Naive thymus-derived CD4-positive, alpha-beta T cell (primary cell): ENCODE measurements around the gene UXS1. TPM values are rescaled to one million over a fixed set of nuclear protein-coding genes. Genes with fewer than 3 reads are reported as not detected.

ENCODE experiments used
- ATAC-seq: fragments of 150-1000 bp; cut with Tn5 transposase; 2 replicates; pipeline ENCODE4 v1.10.0; 2021; ENCODE audit warnings: mild to moderate bottlenecking, moderate library complexity
- CTCF ChIA-PET: fragments of 350-600 bp; sonication (Branson Sonifier 250); formaldehyde crosslinking; loops from one replicate; lab custom pipeline; 2021; ENCODE audit warnings: antibody characterized with exemption; lab: Charles Lee
- POLR2A ChIA-PET: fragments of 350-600 bp; sonication (Branson Sonifier 250); formaldehyde crosslinking; loops from one replicate; lab custom pipeline; 2021; ENCODE audit warnings: antibody characterized with exemption, inconsistent platforms; lab: Charles Lee
- DNase-seq, 9 donors: peaks; one replicate each; pipeline versions ENCODE4 v3.0.0 to v3.0.0-alpha.2; 2020 to 2022; ENCODE audit warnings: mixed read lengths in 1 of 9
- H3K27ac ChIP-seq: one replicate; pipeline ENCODE4 v1.7.0; 2013; ENCODE audit warnings: mild to moderate bottlenecking, low read depth, low read length, moderate library complexity
- H3K27me3 ChIP-seq, 2 donors: one replicate each; pipeline ENCODE4 v1.7.0; 2013; ENCODE audit warnings: low read length in 2 of 2, mild to moderate bottlenecking in 2 of 2, moderate library complexity in 2 of 2; ENCODE audit not compliant: control insufficient read depth in 2 of 2, insufficient read depth in 2 of 2
- H3K36me3 ChIP-seq, 3 experiments: 1 replicate in 2 of 3; 2 replicates in 1 of 3; pipeline ENCODE4 v1.7.0; 2013; ENCODE audit warnings: low read length in 3 of 3, mild to moderate bottlenecking in 3 of 3, moderate library complexity in 1 of 3; ENCODE audit not compliant: insufficient read depth in 3 of 3, control insufficient read depth in 2 of 3
- H3K4me1 ChIP-seq, 2 donors: one replicate each; pipeline ENCODE4 v1.7.0; 2013; ENCODE audit warnings: low read length in 2 of 2, mild to moderate bottlenecking in 2 of 2, moderate library complexity in 1 of 2; ENCODE audit not compliant: control insufficient read depth in 2 of 2, insufficient read depth in 2 of 2
- H3K4me3 ChIP-seq: 2 replicates; pipeline ENCODE4 v1.7.0; 2013; ENCODE audit warnings: mild to moderate bottlenecking, low read length
- H3K9me3 ChIP-seq, 3 experiments: 1 replicate in 2 of 3; 2 replicates in 1 of 3; pipeline ENCODE4 v1.7.0; 2013; ENCODE audit warnings: low read length in 3 of 3; ENCODE audit not compliant: control insufficient read depth in 2 of 3
- H3K27ac Mint-ChIP-seq, 9 donors: one replicate each; pipeline ENCODE4 v1.8.0; 2020 to 2022; ENCODE audit warnings: mixed read lengths in 9 of 9, mild to moderate bottlenecking in 8 of 9, moderate library complexity in 5 of 9, inconsistent platforms in 2 of 9
- H3K27me3 Mint-ChIP-seq, 5 donors: one replicate each; pipeline ENCODE4 v1.8.0; 2021 to 2022; ENCODE audit warnings: mixed read lengths in 5 of 5, mild to moderate bottlenecking in 1 of 5
- H3K36me3 Mint-ChIP-seq, 5 donors: one replicate each; pipeline ENCODE4 v1.8.0; 2020 to 2022; ENCODE audit warnings: mixed read lengths in 5 of 5, mild to moderate bottlenecking in 3 of 5, inconsistent platforms in 1 of 5
- H3K4me1 Mint-ChIP-seq, 7 donors: one replicate each; pipeline ENCODE4 v1.8.0; 2020 to 2022; ENCODE audit warnings: mixed read lengths in 7 of 7, mild to moderate bottlenecking in 3 of 7, inconsistent platforms in 1 of 7
- H3K4me3 Mint-ChIP-seq, 10 donors: one replicate each; pipeline ENCODE4 v1.8.0; 2020 to 2022; ENCODE audit warnings: mild to moderate bottlenecking in 10 of 10, mixed read lengths in 10 of 10, moderate library complexity in 6 of 10, inconsistent platforms in 2 of 10
- H3K9me3 Mint-ChIP-seq, 11 donors: one replicate each; pipeline ENCODE4 v1.8.0; 2020 to 2022; ENCODE audit warnings: mixed read lengths in 11 of 11, mild to moderate bottlenecking in 4 of 11, inconsistent platforms in 1 of 11, moderate library complexity in 1 of 11
- intact Hi-C, 2 donors: fragments of 100-400 bp; cut with micrococcal nuclease; formaldehyde crosslinking; loops; one replicate each; pipeline ENCODE4 v1.15.1; 2023
- polyA plus RNA-seq, 2 donors: library from polyadenylated mRNA; unstranded; fragments of 300-500 nt; fragmentation: Illumina TruSeq; gene quantifications; one replicate each; pipeline ENCODE4 v1.2.3, GENCODE V29; 2021
- total RNA-seq, 6 experiments: library from RNA in 5 of 6; stranded (reverse) in 5 of 6; gene quantifications; 1 replicate in 5 of 6; 2 replicates in 1 of 6; pipeline ENCODE4 v1.2.3 and lab custom pipeline; 2021 to 2026

Gene UXS1
- total and polyA plus RNA-seq, 7 experiments from 2014 or later = 52.3 to 185 (median 93.3) TPM

GRCh38 chr2:106065983-106066820 is 127.9 kb downstream of the UXS1 start:
- H3K27me3 ChIP-seq = no peaks in the 10 kb centered on the region
- no peak overlapping the region for H3K27ac ChIP-seq
- peaks cover 0 to 2% (median 0%) of the 10 kb centered on the region in 11 donors for H3K9me3 Mint-ChIP-seq
- peaks cover 0 to 8% (median 0%) of the 10 kb centered on the region in 5 donors for H3K36me3 Mint-ChIP-seq
- H3K4me1 Mint-ChIP-seq = peaks cover 4 to 44% (median 33%) of the 10 kb centered on the region in 7 donors
- intact Hi-C loops = loop anchor here in 1 of 2 donors (1.0 kb wide), 1 partner anchor 9 kb away; no protein-coding TSS in a partner anchor
- POLR2A ChIA-PET = interaction anchor here (1.1 to 3.7 kb wide), 4 partner anchors 11 to 21 kb away, joined by 3 to 12 read pairs (median 8); no protein-coding TSS in a partner anchor
- peaks cover 0 to 13% of the 10 kb centered on the region in 2 donors for H3K4me1 ChIP-seq
- peak overlapping the region; percentile 68 to 88 (median 82) for H3K4me3 Mint-ChIP-seq
- DNase-seq = no peak
- peak overlapping the region in 8 of 9 donors; percentile 57 to 87 (median 72) for H3K27ac Mint-ChIP-seq
- ATAC-seq = no peak
- CTCF ChIA-PET = interaction anchor here (0.7 to 1.3 kb wide), 2 partner anchors 17 to 18 kb away, joined by 3 to 4 read pairs; no protein-coding TSS in a partner anchor
- H3K36me3 ChIP-seq = no peaks in the 10 kb centered on the region
- peak overlapping the region; percentile 64 for H3K4me3 ChIP-seq
- H3K9me3 ChIP-seq = no peaks in the 10 kb centered on the region
- H3K27me3 Mint-ChIP-seq = peaks cover 0 to 42% (median 5%) of the 10 kb centered on the region in 5 donors

- H3K9me3 Mint-ChIP-seq = peaks cover 0 to 2% (median 0%) of the 10 kb centered on the region in 11 donors
Measured at GRCh38 chr2:106065268-106065982, 128.7 kb downstream of the UXS1 start.

GRCh38 chr2:106063181-106063580 is 130.9 kb downstream of the UXS1 start:
- Histone ChIP-seq H3K27ac (no peak overlapping the region), H3K36me3 (no peaks in the 10 kb centered on the region), H3K4me1 (peaks cover 21 to 23% of the 10 kb centered on the region in 2 donors), H3K4me3 (no peak overlapping the region), H3K27me3 (no peaks in the 10 kb centered on the region), H3K9me3 (no peaks in the 10 kb centered on the region)
- ATAC-seq (no peak), DNase-seq (no peak)
- Mint-ChIP-seq H3K36me3 (peaks cover 0 to 14% (median 0%) of the 10 kb centered on the region in 5 donors), H3K9me3 (peaks cover 0 to 2% (median 0%) of the 10 kb centered on the region in 11 donors), H3K4me3 (peak overlapping the region in 2 of 10 donors; percentile 16 to 61), H3K4me1 (peaks cover 15 to 56% (median 42%) of the 10 kb centered on the region in 7 donors), H3K27ac (peak overlapping the region in 1 of 9 donors; percentile 27), H3K27me3 (peaks cover 0 to 32% (median 5%) of the 10 kb centered on the region in 5 donors)
- intact Hi-C loops = no loop called here
- ChIA-PET POLR2A (interaction anchor here (1.0 to 2.4 kb wide), 4 partner anchors 10 to 32 kb away, joined by 3 to 7 read pairs (median 5); no protein-coding TSS in a partner anchor), CTCF (interaction anchor here (0.6 to 2.9 kb wide), 4 partner anchors 15 to 486 kb away, joined by 3 to 8 read pairs (median 3); no protein-coding TSS in a partner anchor)

More at GRCh38 chr2:106065268-106065982, 128.7 kb downstream of the UXS1 start:
- POLR2A ChIA-PET = interaction anchor here (1.1 to 2.1 kb wide), 4 partner anchors 9 to 22 kb away, joined by 3 to 11 read pairs (median 4); no protein-coding TSS in a partner anchor
- Mint-ChIP-seq H3K27me3 (peaks cover 0 to 42% (median 5%) of the 10 kb centered on the region in 5 donors), H3K36me3 (peaks cover 0 to 8% (median 0%) of the 10 kb centered on the region in 5 donors), H3K27ac (peak overlapping the region in 7 of 9 donors; percentile 68 to 95 (median 73)), H3K4me3 (peak overlapping the region; percentile 61 to 88 (median 82)), H3K4me1 (peaks cover 4 to 45% (median 37%) of the 10 kb centered on the region in 7 donors)
- Histone ChIP-seq H3K36me3 (no peaks in the 10 kb centered on the region), H3K27ac (no peak overlapping the region), H3K4me3 (peak overlapping the region; percentile 64), H3K9me3 (no peaks in the 10 kb centered on the region), H3K27me3 (no peaks in the 10 kb centered on the region), H3K4me1 (peaks cover 0 to 13% of the 10 kb centered on the region in 2 donors)
- CTCF ChIA-PET = interaction anchor here (1.3 to 2.9 kb wide), 2 partner anchors 13 to 19 kb away, joined by 4 to 8 read pairs; no protein-coding TSS in a partner anchor
- peak; percentile 57 for ATAC-seq
- DNase-seq = peak in 6 of 9 donors; percentile 17 to 44 (median 34)
- intact Hi-C loops = loop anchor here in 1 of 2 donors (1.0 kb wide), 1 partner anchor 8 kb away; no protein-coding TSS in a partner anchor

GRCh38 chr2:106062627-106063026 is 131.5 kb downstream of the UXS1 start:
- H3K4me1 Mint-ChIP-seq = peaks cover 19 to 59% (median 45%) of the 10 kb centered on the region in 7 donors
- peaks cover 0 to 2% (median 0%) of the 10 kb centered on the region in 11 donors for H3K9me3 Mint-ChIP-seq
- Histone ChIP-seq H3K9me3 (no peaks in the 10 kb centered on the region), H3K4me3 (no peak overlapping the region), H3K36me3 (no peaks in the 10 kb centered on the region), H3K27ac (no peak overlapping the region), H3K27me3 (no peaks in the 10 kb centered on the region), H3K4me1 (peaks cover 27 to 28% of the 10 kb centered on the region in 2 donors)
- peaks cover 0 to 14% (median 0%) of the 10 kb centered on the region in 5 donors for H3K36me3 Mint-ChIP-seq
- H3K4me3 Mint-ChIP-seq = no peak overlapping the region
- POLR2A ChIA-PET = interaction anchor here (1.0 to 2.4 kb wide), 3 partner anchors 9 to 32 kb away, joined by 3 to 7 read pairs (median 4); no protein-coding TSS in a partner anchor
- intact Hi-C loops = no loop called here
- H3K27ac Mint-ChIP-seq = peak overlapping the region in 2 of 9 donors; percentile 19 to 88
- H3K27me3 Mint-ChIP-seq = peaks cover 0 to 28% (median 4%) of the 10 kb centered on the region in 5 donors
- ATAC-seq (no peak), DNase-seq (no peak)
- CTCF ChIA-PET = interaction anchor here (1.1 to 2.9 kb wide), 3 partner anchors 16 to 486 kb away, joined by 3 to 8 read pairs (median 3); no protein-coding TSS in a partner anchor

- Histone ChIP-seq H3K36me3 (no peaks in the 10 kb centered on the region), H3K4me3 (no peak overlapping the region), H3K27me3 (no peaks in the 10 kb centered on the region), H3K9me3 (no peaks in the 10 kb centered on the region), H3K4me1 (peaks cover 35 to 36% of the 10 kb centered on the region in 2 donors), H3K27ac (no peak overlapping the region)
- peaks cover 0 to 26% (median 4%) of the 10 kb centered on the region in 5 donors for H3K27me3 Mint-ChIP-seq
- H3K36me3 Mint-ChIP-seq = peaks cover 0 to 16% (median 0%) of the 10 kb centered on the region in 5 donors
- no peak overlapping the region for H3K4me3 Mint-ChIP-seq
- POLR2A ChIA-PET = interaction anchor here (1.0 to 2.4 kb wide), 2 partner anchors 9 to 33 kb away, joined by 4 to 7 read pairs; no protein-coding TSS in a partner anchor
- DNase-seq = no peak
- peaks cover 28 to 68% (median 54%) of the 10 kb centered on the region in 7 donors for H3K4me1 Mint-ChIP-seq
- peaks cover 0 to 7% (median 0%) of the 10 kb centered on the region in 11 donors for H3K9me3 Mint-ChIP-seq
- intact Hi-C loops = no loop called here
- H3K27ac Mint-ChIP-seq = peak overlapping the region in 3 of 9 donors; percentile 16 to 88 (median 32)
- CTCF ChIA-PET = interaction anchor here (1.1 kb wide), 1 partner anchor 485 kb away, joined by 3 read pairs; no protein-coding TSS in a partner anchor
- no peak for ATAC-seq
Measured at GRCh38 chr2:106061611-106062349, 132.3 kb downstream of the UXS1 start.
